Suprapubic skin (tissue), 4 donors: ENCODE data around the gene ACACB.

Source experiments
- CTCF ChIP-seq, 2 donors: fragments of 200-600 bp in 1 of 2; fragments of 450-650 bp in 1 of 2; sonication (generic) in 1 of 2; IDR thresholded peaks; one replicate each; pipeline ENCODE4 v1.5.1; 2016 to 2019; ENCODE audit warnings: antibody characterized with exemption in 2 of 2, mild to moderate bottlenecking in 1 of 2, moderate library complexity in 1 of 2
- EP300 ChIP-seq: sonication (generic); formaldehyde crosslinking; IDR thresholded peaks from one replicate; pipeline ENCODE4 v1.6.1; 2017; ENCODE audit warnings: antibody characterized with exemption
- POLR2A ChIP-seq, 2 donors: fragments of 450-650 bp; IDR thresholded peaks; one replicate each; pipeline ENCODE4 v1.6.1; 2017; ENCODE audit warnings: antibody characterized with exemption in 2 of 2, mild to moderate bottlenecking in 2 of 2, moderate library complexity in 2 of 2
- POLR2AphosphoS5 ChIP-seq, 3 donors: sonication (generic); formaldehyde crosslinking; IDR thresholded peaks; one replicate each; pipeline ENCODE4 v1.6.1; 2017; ENCODE audit warnings: antibody characterized with exemption in 3 of 3

- TF ChIP-seq CTCF (IDR thresholded peaks at IDR 0.05) = no peak
- no peak for TF ChIP-seq POLR2A (IDR thresholded peaks at IDR 0.05)
- no peak for TF ChIP-seq EP300
- TF ChIP-seq POLR2AphosphoS5 (IDR thresholded peaks at IDR 0.05) = no peak
Observed at GRCh38 chr12:109305547-109305946, 189.2 kb downstream of the ACACB start.
